NCI-H1105 treated with DMSO at 0.1 percent for 48 hours (cell line): ENCODE measurements around the gene CCT8.
A peak's percentile ranks its signal among the peaks of the same experiment; 100 is the strongest.

Experiments
- DNase-seq: peaks from one replicate; lab custom pipeline; 2025; lab: John Stamatoyannopoulos, UW

CCT8 gene

DNA sequence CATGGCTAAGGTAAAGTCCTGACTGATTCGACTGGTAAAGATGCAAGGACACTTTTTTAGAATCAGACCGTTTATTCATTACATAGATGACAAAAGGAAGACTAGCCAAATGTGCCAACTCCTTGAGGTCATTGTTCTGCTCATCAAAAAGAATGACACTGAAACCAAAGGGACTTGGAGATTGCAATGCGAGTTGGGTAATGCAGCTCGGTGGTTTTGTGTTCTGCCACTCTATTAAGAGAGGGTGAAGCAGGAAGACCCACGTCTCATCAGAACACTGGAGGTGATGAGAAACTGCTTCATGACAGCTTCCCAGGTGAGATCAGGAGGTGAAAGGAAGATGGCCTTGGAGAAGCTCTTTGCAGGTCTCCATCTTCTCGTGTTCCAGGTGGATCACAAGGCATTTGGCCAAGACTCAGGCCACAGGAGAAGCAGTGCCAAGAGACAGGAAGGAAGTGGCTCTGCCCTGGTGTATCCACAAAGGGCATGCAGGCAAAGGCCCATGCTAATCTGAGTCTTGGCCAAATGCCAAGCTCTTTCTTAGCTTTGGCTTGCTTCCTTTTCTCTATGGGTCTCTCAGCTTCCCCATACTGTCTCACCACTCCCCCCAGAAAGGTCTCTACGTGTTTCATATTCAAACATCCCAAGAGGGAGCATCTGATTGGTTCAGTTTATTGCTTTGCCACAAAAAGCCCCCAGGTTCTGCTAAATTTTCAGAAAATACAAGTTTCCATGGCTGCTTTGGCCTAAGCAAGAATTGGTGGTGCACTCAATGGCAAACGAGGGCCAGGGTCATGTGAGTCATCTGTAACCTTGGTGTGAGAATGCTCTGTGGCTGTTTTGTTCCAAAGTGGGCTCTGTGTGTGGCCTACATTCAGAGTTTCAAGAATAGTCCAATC, 5.7 kb upstream of the CCT8 start:
- no peak for DNase-seq

DNA sequence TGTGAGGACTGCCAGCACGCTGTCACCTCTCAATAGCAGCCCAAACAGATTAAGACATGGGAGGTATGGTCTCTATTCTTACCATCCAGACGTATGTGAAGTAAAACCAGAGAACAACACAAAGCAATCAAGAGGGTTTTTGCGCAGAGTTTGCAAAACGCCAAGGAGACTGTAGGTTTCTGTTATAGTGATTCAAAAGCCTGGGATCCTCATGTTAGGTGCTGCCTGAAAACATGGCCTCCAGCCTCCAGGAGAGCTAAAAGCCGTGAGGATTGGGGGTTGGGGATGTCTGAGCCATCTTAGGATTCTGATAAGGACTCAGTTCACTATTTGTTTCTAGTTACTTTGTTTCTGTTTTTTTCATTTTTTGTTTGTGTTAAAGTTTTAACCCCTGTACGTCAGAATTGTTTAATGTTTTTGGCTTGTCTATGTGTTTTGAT, 4.2 kb upstream of the CCT8 start:
- DNase-seq = peak; percentile 56

DNA sequence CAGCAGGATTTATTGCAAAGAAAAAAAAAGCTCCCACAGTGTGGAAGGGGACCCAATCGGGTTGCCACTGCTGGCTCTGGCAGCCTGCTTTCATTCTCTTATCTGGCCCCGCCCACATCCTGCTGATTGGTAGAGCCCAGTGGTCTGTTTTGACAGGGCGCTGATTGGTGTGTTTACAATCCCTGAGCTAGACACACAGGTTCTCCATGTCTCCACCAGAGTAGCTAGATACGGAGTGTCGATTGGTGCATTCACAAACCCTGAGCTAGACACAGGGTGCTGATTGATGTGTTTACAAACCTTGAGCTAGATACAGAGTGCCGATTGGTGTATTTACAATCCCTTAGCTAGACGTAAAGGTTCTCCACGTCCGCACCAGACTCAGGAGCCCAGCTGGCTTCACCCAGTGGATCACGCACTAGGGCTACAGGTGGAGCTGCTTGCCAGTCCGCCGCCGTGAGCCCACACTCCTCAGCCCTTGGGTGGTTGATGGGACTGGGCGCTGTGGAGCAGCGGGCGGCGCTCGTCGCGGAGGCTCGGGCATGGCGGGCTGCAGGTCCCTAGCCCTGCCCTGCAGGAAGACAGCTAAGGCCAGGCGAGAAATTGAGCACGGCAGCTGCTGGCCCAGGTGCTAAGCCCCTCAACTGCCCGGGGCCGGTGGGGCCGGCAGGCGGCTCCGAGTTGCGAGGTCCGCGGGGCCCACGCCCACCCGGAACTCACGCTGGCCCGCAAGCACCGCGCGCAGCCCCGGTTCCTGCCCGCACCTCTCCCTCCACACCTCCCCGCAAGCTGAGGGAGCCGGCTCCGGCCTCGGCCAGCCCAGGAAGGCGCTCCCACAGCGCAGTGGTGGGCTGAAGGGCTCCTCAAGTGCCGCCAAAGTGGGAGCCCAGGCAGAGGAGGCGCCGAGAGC, 3.5 kb upstream of the CCT8 start:
- DNase-seq = peak; percentile 62

DNA sequence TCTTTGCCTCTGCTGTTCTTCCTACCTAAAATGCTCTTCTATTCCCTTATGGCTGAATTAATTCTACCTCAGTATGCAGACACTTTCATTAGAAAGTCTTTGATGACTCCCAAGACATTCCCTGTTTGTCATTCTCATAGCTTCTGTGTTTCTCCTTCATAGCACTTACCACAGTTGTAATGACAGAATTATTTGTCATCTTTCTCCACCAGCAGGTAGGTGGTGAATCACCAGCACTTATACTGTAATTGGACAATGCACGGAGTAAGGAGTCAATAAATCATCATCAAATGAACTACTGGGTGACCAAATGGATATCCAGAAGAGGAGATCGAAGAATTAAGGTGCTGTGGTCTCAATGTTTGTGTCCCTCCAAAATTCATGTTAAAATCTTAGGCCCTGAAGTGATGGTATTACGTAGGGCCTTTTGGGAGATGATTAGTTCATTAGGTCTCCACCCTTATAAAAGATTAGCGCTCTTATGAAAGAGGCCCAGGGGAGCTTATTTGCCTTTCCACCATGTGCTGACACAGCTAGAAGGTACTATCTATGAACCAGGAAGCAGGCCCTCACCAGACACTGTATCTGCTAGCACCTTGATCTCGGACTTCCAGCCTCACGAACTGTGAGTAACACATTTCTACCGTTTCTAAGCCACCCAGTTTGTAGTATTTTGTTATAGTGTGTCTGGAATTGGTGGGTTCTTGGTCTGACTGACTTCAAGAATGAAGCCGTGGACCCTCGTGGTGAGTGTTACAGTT, 2.4 kb upstream of the CCT8 start:
- no peak for DNase-seq

DNA sequence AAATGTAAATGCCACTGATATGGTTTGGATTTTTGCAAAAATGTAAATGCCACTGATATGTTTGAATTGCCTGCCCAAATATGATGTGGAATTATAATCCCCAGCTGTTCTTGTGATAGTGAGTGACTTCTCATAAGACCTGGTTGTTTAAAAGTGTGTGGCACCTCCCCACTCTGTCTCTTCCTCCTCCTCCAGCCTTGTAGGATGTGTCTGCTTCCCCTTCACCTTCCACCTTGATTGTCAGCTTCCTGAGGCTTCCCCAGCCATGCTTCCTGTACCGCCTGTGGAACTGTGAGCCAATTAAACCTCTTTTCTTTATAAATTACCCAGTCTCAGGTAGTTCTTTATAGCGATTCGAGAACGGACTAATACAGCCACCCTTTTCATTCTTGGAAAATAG, 1.3 kb upstream of the CCT8 start:
- no peak for DNase-seq

DNA sequence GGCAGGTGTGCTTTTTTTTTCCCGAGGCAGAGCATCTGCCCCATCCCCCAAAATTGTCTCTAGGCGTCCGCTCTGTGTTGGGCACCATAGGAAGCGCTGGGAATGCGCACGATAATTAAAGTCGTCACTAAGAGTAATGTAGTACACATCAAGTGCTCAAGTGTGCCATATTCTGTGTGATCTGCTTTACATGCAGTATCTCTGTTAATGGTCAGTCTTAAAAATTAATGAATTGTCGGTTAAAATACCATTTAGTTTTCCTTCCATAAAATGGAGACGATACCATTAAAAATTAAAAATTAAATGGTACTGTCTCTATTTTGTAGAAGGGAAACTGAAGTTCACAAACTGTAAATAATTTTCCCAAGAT, 544 bp upstream of the CCT8 start:
- DNase-seq = no peak

DNA sequence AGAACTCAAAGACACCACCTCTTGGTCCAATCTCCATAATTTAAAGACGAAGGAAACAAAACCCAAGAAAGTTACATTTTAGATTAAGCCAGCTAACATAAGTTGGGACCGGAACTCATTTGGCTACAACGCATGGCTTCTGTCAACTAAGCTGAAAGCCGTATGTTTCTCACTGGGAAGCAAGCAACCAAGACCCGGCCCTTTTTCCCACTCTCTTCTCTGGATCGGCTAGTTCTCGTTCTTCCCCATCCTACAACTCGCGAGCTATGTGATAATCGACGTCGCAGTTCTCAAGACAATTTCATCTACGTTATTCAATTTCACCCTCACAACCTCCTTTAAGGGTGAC, 601 bp downstream of the CCT8 start:
- DNase-seq = peak; percentile 16

DNA sequence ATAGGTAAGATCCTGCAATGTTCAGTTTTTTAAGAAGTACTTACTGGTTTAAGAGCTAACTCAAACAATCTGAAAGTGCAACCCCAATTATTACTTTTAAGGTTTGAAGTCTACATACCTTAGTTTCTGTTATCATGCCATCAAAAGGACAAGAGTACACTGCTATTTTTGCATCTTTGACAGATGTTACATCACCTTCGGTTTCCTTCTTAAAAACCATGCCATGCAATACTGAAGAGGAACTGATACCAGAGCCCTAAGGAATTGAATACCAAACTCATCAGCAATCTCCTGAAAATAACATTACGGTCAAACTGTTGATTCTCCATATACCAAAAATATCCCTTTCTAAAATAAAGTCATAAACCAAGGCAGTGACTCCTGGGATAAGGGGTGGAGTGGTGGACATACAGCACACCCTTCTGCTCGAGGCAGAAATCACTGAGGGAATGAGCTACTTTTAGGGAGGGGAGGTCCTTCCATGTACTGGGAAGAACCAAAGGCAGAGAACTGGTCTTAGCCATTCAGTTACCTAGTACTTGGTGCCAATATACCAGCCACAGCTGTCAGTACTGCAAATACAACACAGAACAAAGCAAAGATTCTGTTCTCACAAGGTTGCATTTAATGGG, 8.5 kb downstream of the CCT8 start:
- no peak for DNase-seq

DNA sequence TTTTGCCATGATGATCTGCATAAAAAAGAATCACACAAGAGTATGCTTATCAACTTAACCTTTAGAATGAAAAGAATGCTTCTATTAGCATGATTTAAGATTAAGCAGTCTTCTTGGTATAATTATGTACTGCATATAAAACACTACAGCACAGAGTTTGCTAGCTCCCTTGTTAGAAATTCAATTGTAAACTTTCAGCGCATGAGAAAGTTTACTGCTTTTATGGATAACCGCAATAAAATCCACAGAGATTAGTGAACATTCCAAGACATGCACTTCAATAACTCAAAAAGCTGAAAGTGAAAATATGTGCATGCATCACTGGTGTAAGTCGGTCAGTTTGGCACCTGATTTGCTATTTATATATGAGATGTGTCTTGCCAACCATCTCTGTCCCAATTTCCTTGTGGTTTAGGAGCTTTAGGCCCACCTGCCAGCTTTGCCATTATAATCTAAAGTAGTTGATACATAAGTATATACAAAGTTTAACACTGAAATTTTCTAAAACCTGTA, 16.9 kb downstream of the CCT8 start:
- no peak for DNase-seq

DNA sequence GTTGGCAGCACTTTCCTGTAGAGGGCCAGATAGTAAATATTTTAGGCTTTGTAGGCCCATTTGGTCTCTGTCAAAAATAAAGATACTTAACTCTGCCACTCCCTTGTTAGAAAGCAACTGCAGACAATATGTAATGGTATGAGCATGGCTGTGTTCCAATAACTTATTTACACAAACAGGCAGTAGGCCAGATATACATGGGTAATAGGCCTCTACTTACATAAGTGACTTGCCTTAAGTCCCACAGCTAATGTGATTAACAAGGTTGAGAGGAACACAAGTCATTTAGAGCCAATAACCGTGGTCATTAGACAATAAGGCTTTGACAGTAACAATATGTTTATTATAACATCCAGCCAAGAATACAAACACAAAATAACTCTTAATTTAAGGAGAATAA, 17.4 kb downstream of the CCT8 start:
- peak; percentile 17 for DNase-seq

DNA sequence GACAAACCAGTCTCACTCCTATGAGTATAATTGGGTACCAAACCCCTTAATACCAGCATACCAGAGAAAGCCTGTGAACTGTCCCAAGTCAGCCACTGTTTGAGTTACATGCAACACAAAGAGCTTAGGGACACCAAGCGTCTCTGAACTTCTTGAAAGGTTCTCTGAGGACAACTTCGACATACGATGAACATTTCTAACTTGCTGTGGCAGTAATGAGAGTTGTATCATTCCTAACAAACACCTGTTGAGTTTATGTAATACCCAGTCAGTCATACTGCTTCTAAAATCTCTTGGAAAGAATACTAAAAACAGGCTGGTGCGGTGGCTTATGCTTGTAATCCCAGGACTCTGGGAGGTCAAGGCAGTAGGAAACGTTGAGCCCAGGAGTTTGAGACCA, 18.4 kb downstream of the CCT8 start:
- no peak for DNase-seq

DNA sequence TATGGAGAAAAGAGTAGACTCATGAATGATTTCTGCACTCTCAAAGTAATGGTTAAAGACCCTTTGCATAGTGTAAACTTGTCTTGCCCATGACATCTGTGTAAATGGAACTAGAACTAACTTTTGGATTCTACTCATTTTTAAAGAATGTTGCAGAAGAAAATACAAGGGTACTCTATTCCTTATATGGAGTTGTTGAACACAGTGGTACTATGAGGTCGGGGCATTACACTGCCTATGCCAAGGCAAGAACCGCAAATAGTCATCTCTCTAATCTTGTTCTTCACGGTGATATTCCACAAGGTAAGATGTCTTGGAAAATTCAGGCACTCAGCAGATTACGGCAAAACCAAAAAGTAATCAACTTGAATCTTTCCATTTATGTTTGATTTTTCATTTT, 19.8 kb downstream of the CCT8 start:
- DNase-seq = no peak

DNA sequence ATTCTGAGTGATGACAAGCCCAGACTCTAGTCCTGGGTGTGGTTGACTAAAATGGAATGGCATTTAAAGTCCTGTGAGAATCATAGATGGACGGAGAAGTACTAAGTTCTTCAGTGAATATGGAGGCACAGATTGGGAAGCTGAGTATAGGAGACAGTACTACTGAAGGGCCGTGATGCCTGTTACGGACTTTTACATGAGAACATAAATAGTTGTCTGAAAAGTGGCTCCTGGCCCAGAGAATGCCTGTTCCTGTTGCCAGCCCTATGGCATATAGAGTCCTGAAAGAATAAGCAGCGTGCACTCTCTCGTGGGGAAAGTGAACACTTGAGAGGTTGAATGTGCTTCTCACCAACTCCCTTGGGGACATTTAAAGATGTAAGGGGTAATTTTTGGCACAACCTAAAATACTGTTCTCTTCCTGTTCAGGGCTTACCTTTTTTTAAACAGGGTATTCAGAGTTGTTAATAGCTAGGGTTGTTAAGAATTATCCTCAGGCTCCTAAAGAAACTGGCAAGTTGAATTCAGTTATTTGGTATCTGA, 20.4 kb downstream of the CCT8 start:
- no peak for DNase-seq

DNA sequence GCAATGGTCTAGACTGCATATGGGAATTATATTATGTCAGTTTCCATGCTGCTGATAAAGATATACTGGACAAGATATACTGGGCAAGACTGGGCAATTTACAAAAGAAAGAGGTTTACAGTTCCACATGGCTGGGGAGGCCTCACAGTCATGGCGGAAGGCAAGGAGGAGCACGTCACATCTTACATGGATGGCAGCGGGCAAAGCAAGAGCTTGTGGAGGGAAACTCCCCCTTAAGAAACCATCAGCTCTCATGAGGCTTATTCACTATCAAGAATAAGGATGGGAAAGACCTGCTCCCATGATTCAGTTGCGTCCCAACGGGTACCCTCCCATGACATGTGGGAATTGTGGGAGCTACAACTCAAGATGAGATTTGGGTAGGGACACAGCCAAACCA, 21.2 kb downstream of the CCT8 start:
- no peak for DNase-seq

DNA sequence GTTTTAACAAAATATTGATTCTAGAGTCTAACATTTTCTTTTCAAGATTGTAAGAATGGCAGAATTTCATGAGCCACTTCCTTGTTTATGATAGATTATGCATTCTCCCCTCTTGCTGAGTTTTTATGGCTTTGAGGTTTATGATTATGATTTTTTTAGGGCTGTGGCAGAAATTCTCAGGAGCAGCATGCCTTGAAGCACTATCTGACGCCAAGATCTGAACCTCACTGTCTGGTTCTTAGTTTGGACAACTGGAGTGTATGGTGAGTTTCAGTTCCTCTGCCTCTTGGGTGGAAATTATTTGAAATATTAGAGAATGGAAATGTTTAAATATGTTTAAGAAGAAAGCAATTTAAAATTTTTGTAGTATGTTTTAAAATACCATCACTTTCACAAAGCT, 38.8 kb downstream of the CCT8 start:
- DNase-seq = no peak

DNA sequence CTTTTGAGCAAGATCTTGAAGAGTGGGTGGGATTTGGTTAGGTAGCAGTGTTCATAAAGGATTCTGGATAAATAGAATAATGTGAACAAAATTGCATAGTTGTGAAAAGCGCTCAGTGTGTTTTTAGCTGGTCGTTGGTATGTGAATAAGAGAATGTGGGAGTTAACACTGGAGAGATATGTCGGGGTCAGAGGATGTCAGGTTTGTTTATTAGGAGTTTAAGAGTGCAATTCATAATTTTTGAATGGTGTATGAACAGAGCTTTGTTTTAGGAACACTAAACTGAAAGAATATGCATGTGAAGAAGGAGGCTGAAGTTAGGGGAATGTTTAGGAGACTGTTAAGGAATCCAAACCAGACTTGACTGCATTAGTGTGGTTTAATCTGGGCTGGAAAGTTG, 39.6 kb downstream of the CCT8 start:
- DNase-seq = no peak

DNA sequence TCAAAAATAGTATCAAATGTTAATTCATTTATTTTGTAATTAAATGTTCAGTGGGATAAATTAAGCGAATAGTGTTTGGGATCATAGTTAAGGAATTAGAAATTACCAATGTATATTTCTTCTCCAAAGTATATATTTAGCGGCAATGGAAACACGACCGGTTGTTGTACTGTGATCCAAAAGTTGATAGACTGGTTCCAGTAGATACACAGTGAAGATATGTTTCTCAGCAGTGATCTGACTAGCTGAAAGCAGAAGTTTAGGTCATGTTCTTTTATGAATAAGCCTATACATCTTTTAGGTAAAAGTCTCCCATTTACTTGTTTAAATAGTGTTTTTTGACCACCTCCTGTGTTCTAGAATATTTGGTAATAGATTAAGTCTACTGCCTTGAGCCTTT, 40.1 kb downstream of the CCT8 start:
- no peak for DNase-seq

DNA sequence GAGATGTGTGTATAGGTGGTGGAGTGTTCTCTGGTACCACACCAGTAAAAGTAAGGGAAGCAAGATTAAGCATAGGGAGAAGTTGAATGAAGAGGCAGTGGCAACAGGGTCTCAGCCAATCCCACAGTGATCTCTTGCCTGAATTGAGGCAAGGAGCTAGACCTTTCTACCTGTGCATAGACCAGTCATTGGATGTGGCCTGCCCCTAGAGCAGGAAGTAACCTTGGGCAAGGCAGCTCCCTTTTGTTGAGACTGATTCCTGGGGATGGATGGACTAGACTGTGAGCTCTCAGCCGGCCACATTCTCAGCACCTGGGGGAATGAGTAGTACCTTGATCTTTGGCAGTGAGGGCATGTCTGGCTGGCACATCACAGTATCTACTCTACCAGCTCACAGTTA, 42.5 kb downstream of the CCT8 start:
- DNase-seq = no peak

DNA sequence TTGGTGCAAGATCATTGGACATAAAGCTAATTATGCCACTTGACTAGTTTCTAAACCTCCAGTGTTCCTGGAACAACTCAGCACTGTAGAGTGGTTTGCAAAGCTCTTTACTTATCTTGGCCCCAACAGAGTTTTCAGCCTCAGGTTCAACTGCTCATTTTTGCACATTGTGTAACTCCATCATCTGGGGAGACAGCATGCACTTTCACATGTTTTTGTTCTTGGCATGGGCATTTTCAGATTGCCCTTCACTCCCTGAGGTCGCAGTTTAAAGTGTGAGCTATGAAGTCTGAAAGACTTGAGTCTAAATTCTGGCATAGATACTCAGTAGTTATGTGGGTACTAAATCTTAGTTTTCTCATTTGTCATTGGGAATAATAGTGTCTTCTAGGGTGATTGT, 43.9 kb downstream of the CCT8 start:
- DNase-seq = no peak

DNA sequence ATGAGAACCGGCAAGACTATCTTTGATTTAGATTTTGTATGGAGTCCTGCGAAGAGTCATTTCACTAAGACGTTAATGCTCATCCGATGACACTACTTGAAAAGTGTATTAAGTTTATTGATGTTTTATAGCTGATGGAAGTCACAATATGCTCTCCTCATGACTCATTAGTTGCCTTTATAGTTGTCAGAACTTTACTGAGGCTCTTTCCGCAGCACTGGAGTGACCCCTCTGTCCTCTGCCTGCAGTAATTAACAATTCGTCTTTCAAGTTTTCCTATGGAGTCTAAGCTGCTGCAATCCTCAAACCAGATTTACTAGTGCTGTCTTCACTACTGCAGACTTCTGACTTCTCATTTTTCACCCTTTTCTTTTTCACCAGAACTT, 48.1 kb downstream of the CCT8 start:
- DNase-seq = no peak

DNA sequence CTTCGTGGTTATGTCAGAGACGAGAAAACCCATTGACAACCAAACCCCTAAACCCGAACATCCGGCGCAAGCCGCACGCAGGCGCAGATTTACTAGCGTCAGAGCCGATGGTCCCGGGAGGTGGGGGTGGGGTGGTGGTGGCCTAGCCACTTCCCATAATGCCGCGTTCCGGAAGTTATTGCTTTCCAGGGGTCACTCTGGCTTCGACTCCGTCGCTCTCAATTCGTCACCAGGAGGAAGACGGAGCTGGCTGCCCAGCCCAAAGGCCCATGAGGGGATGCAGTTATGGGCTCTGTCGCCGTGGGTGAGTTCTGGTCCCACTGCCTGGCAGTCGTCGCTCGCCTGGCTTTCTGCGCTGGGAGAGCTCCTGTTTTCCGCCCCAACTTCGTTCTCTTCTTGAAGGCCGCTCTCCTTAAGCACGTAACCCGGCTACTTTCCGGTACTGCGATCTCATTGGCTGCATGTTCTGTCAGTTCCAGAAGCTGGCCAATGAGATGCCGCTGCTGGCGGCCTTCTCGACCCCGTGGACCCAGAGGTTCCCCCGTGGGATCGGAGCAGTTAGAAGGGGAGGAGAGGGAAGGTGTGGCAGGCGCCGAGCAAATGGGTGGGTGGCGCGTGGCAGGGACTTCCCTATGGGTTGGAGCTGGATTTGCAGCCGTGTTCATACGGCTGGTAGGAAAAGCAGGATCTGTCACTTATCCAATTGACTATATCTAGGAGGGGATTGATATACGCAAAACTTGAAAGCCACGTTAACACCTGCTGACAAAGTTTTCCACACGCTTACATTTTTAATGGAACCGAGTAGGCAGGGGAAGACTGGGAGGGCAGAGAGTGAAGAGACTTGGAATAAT, 48.7 kb downstream of the CCT8 start, which contains the start of gene USP16:
USP16 (plus strand) TSS at position 195 of the 854 bp plus-strand sequence. CDS start 3,246 bp downstream, outside the sequence.
- DNase-seq = peak; percentile 94
